C4-2B (cell line): ENCODE results near the gene CD27.
"Not testable (repeated sequence)": the region's sequence is repeated elsewhere in the genome, so short reads cannot be mapped to it uniquely, and the experiment has no call there.

Experiments used
- H3K27ac ChIP-seq: fragments of 450-650 bp; 2 replicates; pipeline ENCODE4 v1.5.1; 2017
- ZFX ChIP-seq: fragments of 450-650 bp; IDR thresholded peaks from 2 replicates; pipeline ENCODE4 v1.6.1; 2017
- TF ChIP-seq, protein P1 (sequence below): fragments of 450-650 bp; conservative IDR thresholded peaks from 2 replicates; pipeline ENCODE4 v1.5.1; 2017; ENCODE audit warnings: mild to moderate bottlenecking

CD27 gene

DNA sequence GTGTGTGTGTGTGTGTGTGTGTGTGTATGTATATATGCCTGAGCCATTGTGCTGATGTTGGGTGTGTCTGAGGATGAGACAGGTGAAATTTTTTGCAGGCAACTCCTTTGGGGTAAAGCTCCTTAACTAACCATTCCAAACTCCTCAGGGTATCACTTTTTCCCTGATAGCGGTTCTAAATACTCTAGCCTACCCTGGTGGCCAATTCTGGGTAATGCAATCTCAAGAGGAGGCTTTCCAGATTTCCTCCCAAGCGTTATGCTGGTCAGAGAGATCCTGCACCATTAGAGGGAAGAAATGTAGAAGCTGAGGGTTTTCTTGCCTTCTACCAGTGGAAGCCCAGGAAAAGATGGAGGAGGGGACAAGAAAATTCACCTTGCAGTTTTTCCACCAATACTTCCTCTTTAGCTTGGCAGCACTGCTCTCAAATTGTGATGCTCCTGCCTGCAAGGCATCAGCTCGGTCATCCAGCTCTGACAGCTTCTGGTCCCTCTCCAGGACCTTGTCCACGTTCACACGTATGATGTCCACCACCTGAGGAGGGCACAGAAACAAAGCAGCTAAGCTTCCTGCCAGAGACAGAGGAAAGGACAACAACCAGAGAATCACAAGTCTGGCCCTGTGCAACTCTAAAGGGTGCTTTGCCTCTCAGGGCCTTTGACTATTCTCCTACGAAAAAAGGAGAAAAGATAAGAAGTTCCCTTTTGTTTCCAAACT lies 20.9 kb downstream of the CD27 start:
- H3K27ac ChIP-seq, result no peak overlapping the region
- TF ChIP-seq ZFX, result no peak
- TF ChIP-seq, protein P1, sequence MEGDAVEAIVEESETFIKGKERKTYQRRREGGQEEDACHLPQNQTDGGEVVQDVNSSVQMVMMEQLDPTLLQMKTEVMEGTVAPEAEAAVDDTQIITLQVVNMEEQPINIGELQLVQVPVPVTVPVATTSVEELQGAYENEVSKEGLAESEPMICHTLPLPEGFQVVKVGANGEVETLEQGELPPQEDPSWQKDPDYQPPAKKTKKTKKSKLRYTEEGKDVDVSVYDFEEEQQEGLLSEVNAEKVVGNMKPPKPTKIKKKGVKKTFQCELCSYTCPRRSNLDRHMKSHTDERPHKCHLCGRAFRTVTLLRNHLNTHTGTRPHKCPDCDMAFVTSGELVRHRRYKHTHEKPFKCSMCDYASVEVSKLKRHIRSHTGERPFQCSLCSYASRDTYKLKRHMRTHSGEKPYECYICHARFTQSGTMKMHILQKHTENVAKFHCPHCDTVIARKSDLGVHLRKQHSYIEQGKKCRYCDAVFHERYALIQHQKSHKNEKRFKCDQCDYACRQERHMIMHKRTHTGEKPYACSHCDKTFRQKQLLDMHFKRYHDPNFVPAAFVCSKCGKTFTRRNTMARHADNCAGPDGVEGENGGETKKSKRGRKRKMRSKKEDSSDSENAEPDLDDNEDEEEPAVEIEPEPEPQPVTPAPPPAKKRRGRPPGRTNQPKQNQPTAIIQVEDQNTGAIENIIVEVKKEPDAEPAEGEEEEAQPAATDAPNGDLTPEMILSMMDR, result peak; percentile 86

DNA sequence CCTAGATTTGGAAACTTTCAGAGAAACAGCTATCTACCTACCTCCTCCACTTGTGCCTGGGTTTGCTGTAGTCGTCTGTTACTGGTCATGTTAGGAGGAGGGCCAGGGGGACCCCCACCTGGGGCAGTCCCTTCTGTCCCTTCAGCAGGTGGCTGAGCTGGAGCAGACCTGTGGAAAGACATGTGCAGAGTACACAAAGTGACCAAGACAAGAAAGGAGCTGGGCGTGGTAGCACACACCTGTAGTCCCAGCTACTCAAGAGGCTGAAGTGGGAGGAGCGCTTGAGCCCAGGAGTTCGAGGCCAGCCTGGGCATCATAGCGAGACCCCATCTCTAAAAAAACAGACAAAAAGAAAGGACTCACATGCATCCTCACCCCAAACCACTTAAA lies 21.4 kb downstream of the CD27 start:
- TF ChIP-seq, protein P1, result no peak
- TF ChIP-seq ZFX, result no peak
- H3K27ac ChIP-seq, result no peak overlapping the region

DNA sequence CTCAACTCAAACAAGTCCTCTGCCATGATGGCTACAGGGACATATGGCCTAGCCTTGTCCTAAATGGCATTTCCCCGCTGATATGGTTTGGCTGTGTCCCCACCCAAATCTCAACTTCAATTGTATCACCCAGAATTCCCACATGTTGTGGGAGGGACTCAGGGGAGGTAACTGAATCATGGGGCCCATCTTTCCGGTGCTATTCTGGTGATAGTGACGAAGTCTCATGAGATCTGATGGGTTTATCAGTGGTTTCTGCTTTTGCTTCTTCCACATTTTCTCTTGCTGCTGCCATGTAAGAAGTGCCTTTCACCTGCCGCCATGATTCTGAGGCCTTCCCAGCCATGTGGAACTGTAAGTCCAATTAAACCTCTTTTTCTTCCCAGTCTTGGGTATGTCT lies 22.0 kb downstream of the CD27 start:
- H3K27ac ChIP-seq, result not testable (repeated sequence)

DNA sequence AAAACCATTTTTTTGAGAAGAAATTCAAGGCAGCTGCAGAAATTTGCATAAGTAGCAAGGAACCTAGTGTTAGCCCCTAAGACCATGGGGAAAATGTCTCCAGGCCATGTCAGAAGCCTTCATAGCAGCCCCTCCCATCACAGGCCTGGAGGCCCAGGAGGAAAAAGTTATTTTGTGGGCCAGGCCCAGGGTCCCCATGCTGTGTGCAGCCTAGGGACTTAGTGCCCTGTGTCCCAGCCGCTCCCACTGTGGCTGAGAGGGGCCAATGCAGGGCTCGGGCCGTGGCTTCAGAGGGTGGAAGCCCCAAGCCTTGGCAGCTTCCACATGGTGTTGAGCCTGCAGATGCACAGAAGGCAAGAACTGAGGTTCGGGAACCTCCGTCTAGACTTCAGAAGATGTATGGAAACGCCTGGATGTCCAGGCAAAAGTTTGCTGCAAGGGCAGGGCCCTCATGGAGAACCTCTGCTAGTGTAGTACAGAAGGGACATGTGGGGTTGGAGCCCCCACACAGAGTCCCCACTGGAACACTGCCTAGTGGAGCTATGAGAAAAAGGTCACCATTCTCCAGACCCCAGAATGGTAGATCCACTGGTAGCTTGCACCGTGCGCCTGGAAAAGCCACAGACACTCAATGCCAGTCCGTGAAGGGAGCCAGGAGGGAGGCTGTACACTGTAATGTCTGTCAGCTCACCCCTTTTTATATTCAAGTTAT lies 23.0 kb downstream of the CD27 start:
- not testable (repeated sequence) for H3K27ac ChIP-seq

DNA sequence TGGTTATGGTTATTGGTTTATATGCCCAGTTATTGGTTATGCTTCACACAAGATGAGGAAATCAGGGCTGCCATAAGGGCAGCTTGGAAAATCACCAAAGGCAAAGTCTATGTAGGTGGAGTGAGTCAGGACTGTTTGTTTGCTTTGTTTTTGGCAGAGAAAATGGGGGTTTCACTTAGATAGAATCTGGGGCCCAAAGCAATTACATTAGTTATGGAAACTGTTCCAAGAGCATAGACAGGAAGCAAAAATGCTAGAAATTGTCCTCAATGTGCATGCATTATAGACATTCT lies 23.5 kb downstream of the CD27 start:
- no peak for TF ChIP-seq ZFX
- TF ChIP-seq, protein P1, result no peak
- no peak overlapping the region for H3K27ac ChIP-seq

DNA sequence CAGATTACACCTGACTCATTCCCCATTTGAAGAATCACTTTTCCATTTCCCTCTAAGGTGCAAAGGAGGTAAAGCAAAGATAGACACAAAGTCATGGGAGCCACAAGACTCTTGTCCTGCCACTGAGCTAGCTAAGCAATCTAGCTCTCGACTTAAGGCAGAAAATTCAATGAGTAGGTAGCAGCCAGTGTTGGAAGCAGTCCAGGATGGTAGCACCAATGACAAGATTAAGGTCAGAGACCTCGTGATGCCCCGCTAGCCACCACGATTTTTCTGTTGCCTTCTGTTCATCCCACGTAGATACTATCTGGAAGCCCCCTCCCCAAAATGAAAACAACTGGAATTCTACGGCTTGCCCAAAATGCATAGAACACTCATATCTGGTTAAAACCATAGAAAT lies 24.3 kb downstream of the CD27 start:
- no peak overlapping the region for H3K27ac ChIP-seq
- TF ChIP-seq, protein P1, result no peak

DNA sequence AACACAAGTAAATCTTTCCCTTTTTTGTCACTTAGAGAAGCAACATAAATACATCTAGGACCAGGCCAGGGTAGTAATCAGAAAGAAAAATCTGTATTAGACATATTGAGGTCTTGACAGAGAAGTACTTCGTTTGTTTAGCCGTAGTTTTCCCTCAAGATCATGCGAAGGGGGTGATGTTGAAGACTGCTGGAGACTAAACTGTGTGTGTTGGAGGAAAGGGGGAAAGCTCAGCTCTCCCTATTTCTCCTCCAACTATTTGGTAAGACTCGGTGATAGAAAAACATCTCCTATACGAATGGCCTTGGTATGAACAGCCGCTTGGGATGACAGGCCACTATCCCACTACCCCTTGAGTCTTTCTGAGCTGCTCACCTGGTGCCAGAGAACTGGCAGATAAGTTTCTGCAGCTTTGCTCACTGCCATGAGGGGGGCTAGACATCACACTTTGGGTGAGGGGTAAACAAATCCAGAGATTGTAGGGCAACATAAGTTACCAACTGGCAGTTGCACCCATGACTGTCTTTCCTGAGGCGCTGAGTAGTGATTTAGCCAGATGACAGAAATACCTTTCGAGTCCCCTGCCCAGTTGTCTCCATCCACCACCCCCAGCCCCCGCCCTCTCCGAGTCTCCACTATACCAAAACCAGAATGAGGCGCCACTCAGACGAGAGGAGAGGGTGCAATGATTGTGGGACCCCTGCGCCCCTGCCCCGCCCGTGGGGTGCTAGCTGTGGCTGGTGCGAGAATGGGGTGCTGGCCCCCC lies 25.0 kb downstream of the CD27 start:
- peak overlapping the region; percentile 72 for H3K27ac ChIP-seq
- TF ChIP-seq, protein P1, result no peak
- no peak for TF ChIP-seq ZFX

DNA sequence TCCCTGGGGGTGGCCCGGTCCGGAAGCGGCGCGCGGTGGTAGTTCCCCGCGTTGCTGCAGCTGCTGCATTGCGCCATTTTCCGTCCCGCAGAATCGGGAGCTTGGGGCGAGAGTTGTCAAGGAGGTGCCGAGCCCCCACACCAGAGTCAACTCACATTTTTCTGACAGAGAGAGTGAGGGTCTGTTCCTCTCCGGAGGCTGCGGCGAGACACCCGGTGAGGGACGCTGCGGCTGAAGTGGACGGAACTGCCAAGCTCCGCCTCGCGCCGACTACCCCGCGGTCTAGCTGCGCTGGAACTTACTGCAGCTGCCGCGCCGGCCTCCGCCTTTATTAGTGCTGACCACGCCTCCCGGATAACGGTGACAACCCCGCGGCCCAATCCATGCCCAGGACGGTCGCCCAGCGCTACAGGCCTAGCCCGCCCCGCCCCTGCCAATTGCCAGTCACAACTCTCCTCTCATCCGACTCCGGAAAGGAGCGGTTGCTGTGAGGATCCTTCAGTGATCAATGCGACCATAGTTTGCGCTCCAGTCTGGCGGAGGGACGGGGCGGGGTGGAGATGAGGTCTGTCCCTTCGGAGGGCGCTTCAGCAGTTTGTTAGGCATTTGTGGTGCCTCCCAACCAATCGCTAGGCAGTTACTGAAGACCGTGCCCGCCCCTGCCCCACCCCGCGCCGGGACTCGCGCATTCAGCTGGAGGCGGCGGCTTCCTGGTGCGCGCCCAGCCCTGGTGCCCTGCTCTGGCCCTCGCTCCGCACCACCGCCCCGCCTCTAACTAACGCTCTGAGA lies 25.8 kb downstream of the CD27 start, which contains the start of gene VAMP1:
Gene VAMP1, minus strand, starts transcription at position 303 of the 789 bp plus-strand sequence. Its CDS starts 146 bp downstream, at position 157.
- TF ChIP-seq, protein P1, result no peak
- peak within 1 kb of the TSS; percentile 72 for H3K27ac ChIP-seq
